PC-9 (cell line): Measurements from ENCODE around the gene MYMX. TPM values are rescaled to one million over a fixed set of nuclear protein-coding genes. Genes with fewer than 3 reads are reported as not detected.

Experiments
- BruUV-seq: library from RNA; stranded (reverse); fragments of 400-500 nt; replicated peaks from 2 replicates; lab custom pipeline; 2021; lab: Mats Ljungman, UMichigan
- CTCF ChIA-PET: fragments of 300-600 bp; sonication (Branson Sonifier 250); formaldehyde crosslinking; loops from one replicate; lab custom pipeline; 2022; ENCODE audit warnings: antibody characterized with exemption; lab: Charles Lee
- POLR2A ChIA-PET: fragments of 300-600 bp; sonication (Branson Sonifier 250); formaldehyde crosslinking; loops from one replicate; lab custom pipeline; 2022; ENCODE audit warnings: antibody characterized with exemption; ENCODE audit not compliant: unreplicated experiment; lab: Charles Lee
- DNase-seq, 2 experiments: peaks; one replicate each; pipeline versions ENCODE4 v3.0.0 to v3.0.0-alpha.2; 2015 to 2022; ENCODE audit warnings: mixed read lengths in 1 of 2
- H2AFZ ChIP-seq: fragments of 200-600 bp; sonication (generic); 2 replicates; pipeline ENCODE4 v1.8.1; 2017; ENCODE audit warnings: antibody characterized with exemption
- H3F3A ChIP-seq: fragments of 200-600 bp; sonication (generic); 2 replicates; pipeline ENCODE4 v1.8.1; 2017; ENCODE audit warnings: antibody characterized with exemption, mild to moderate bottlenecking, low read depth; ENCODE audit not compliant: insufficient read depth
- H3K27ac ChIP-seq: fragments of 200-600 bp; sonication (generic); 2 replicates; pipeline ENCODE4 v1.6.1; 2016; ENCODE audit warnings: mixed run types
- H3K27me3 ChIP-seq: fragments of 200-600 bp; sonication (generic); 2 replicates; pipeline ENCODE4 v1.6.1; 2016; ENCODE audit warnings: low read depth, mixed run types; ENCODE audit not compliant: insufficient read depth
- H3K36me3 ChIP-seq: fragments of 200-600 bp; sonication (generic); 2 replicates; pipeline ENCODE4 v1.6.1; 2016; ENCODE audit warnings: low read depth, mixed run types
- H3K4me1 ChIP-seq: fragments of 200-600 bp; sonication (generic); replicated peaks from 2 replicates; pipeline ENCODE4 v1.6.1; 2016; ENCODE audit warnings: mixed run types; ENCODE audit not compliant: insufficient read depth
- H3K4me2 ChIP-seq: fragments of 200-600 bp; sonication (generic); 2 replicates; pipeline ENCODE4 v1.6.1; 2017; ENCODE audit warnings: mixed run types
- H3K4me3 ChIP-seq: fragments of 200-600 bp; sonication (generic); 2 replicates; pipeline ENCODE4 v1.6.1; 2016; ENCODE audit warnings: mixed run types
- H3K79me2 ChIP-seq: fragments of 200-600 bp; sonication (generic); 2 replicates; pipeline ENCODE4 v1.6.1; 2017; ENCODE audit warnings: low read depth, mixed run types
- H3K9me2 ChIP-seq: fragments of 200-600 bp; sonication (generic); 2 replicates; pipeline ENCODE4 v1.8.1; 2017; ENCODE audit warnings: mild to moderate bottlenecking; ENCODE audit not compliant: insufficient read depth
- H3K9me3 ChIP-seq: fragments of 200-600 bp; sonication (generic); 2 replicates; pipeline ENCODE4 v1.8.1; 2016; ENCODE audit warnings: low read depth; ENCODE audit not compliant: insufficient read depth
- H4K20me1 ChIP-seq: fragments of 200-600 bp; sonication (generic); 2 replicates; pipeline ENCODE4 v1.8.1; 2017; ENCODE audit not compliant: insufficient read depth
- EZH2 ChIP-seq: fragments of 200-600 bp; sonication (generic); IDR thresholded peaks from 2 replicates; pipeline ENCODE4 v1.8.0; 2017; ENCODE audit warnings: antibody characterized with exemption, low read depth
- intact Hi-C: fragments of 100-400 bp; cut with micrococcal nuclease; formaldehyde crosslinking; loops from one replicate; pipeline ENCODE4 v1.10.0; 2022; ENCODE audit not compliant: unreplicated experiment
- total RNA-seq: library from RNA; stranded (reverse); gene quantifications from 2 replicates; pipeline ENCODE4 v1.2.3, GENCODE V29; 2021
- TF ChIP-seq, protein P1 (sequence below): fragments of 200-600 bp; sonication (generic); conservative IDR thresholded peaks from 2 replicates; pipeline ENCODE4 v1.6.1; 2017; ENCODE audit warnings: mixed run types, antibody characterized with exemption, mild to moderate bottlenecking, moderate library complexity

Gene MYMX
- total RNA-seq, 1 experiment from 2014 or later: not detected

DNA sequence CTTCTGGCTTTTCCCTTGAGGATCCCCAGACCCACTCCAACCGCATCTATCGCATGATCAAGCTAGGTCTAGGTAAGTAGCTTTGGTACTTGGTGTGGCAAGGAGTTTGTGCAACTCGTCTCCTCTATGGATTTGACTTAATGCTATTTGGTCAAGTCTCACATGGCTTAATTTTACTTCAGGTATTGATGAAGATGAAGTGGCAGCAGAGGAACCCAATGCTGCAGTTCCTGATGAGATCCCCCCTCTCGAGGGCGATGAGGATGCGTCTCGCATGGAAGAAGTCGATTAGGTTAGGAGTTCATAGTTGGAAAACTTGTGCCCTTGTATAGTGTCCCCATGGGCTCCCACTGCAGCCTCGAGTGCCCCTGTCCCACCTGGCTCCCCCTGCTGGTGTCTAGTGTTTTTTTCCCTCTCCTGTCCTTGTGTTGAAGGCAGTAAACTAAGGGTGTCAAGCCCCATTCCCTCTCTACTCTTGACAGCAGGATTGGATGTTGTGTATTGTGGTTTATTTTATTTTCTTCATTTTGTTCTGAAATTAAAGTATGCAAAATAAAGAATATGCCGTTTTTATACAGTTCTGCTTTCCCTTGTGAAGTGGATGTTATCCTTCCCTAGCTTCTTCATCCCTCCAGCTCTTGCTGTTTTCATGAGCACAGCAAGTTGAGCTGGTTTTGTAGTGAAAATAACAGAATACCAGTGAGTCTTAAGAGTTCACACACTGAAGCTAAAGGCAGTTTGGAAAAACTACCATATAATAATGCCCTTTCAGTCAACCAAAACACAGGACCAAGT lies 36.8 kb downstream of the MYMX start:
- ChIA-PET POLR2A (no interaction called here), CTCF (interaction anchor here (0.6 kb wide), 2 partner anchors 51 to 157 kb away, joined by 3 to 4 read pairs; no protein-coding TSS in a partner anchor)
- Histone ChIP-seq H3K4me1 (peaks cover 50% of the 10 kb centered on the region), H3K27ac (no peak overlapping the region), H3K4me3 (no peak overlapping the region), H3F3A (peaks cover 91% of the 10 kb centered on the region), H3K4me2 (no peak overlapping the region), H3K9me2 (no peaks in the 10 kb centered on the region), H3K79me2 (peaks cover 75% of the 10 kb centered on the region), H2AFZ (no peak overlapping the region), H4K20me1 (peaks cover 82% of the 10 kb centered on the region), H3K36me3 (peaks cover 59% of the 10 kb centered on the region), H3K27me3 (no peaks in the 10 kb centered on the region), H3K9me3 (no peaks in the 10 kb centered on the region)
- no TSS peak for BruUV-seq
- DNase-seq: peak; percentile 42 to 52
- intact Hi-C loops: loop anchor here (1.0 kb wide), 1 partner anchor 33 kb away; no protein-coding TSS in a partner anchor
- TF ChIP-seq, protein P1, sequence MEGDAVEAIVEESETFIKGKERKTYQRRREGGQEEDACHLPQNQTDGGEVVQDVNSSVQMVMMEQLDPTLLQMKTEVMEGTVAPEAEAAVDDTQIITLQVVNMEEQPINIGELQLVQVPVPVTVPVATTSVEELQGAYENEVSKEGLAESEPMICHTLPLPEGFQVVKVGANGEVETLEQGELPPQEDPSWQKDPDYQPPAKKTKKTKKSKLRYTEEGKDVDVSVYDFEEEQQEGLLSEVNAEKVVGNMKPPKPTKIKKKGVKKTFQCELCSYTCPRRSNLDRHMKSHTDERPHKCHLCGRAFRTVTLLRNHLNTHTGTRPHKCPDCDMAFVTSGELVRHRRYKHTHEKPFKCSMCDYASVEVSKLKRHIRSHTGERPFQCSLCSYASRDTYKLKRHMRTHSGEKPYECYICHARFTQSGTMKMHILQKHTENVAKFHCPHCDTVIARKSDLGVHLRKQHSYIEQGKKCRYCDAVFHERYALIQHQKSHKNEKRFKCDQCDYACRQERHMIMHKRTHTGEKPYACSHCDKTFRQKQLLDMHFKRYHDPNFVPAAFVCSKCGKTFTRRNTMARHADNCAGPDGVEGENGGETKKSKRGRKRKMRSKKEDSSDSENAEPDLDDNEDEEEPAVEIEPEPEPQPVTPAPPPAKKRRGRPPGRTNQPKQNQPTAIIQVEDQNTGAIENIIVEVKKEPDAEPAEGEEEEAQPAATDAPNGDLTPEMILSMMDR: peak; percentile 69
- no peak for TF ChIP-seq EZH2

DNA sequence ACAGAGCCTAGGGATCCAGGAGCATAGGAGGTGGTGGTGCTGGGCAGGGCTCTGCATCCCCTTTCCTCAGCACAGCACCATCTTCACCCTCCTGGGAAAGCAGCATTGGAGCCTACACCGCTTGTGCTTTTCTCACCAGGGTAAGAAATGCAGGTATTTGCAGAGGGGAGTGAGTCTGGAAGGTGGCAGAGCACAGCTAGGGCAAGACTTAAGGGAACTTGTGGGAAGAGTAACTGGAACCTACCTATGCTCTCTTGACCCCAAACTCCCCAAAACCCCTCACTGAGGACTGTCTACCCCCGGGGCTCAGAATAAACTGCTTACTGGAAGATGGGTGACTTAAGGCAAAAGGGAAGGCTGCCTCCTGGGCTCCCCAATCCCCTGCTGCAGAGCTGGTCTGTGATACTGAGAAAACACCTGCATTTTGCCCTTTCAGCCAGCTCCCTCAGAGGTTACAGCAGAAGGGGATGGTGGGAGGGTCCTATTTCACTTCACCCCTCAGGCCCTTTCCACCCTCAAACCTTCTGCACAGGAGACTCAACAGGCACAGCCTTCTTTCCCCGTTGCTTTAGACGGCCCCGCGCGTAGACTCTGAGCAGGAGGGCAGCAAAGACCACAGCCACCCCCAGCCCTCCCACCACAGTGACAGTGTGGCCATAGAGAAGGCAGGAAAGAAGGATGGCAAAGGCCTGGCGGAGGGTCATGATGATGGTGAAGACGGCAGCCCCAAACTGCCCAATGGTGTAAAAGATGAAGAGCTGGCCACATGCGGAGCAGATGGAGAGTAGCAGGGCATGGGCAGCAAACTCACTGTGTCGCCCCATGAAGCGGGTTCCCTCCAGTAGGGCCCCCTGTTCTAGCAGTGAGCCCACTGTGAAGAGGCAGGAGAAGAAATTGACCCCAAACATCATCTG lies 37.7 kb downstream of the MYMX start:
- Histone ChIP-seq H3F3A (peaks cover 82% of the 10 kb centered on the region), H2AFZ (no peak overlapping the region), H3K36me3 (peaks cover 50% of the 10 kb centered on the region), H3K79me2 (peaks cover 66% of the 10 kb centered on the region), H3K27me3 (no peaks in the 10 kb centered on the region), H3K4me2 (peak overlapping the region; percentile 98; the same call in 1 of the 2 replicates), H3K9me3 (no peaks in the 10 kb centered on the region), H3K4me3 (no peak overlapping the region; the same call in 1 of the 2 replicates), H4K20me1 (peaks cover 72% of the 10 kb centered on the region), H3K9me2 (no peaks in the 10 kb centered on the region), H3K4me1 (peaks cover 41% of the 10 kb centered on the region), H3K27ac (no peak overlapping the region)
- ChIA-PET CTCF (interaction anchor here (0.6 kb wide), 1 partner anchor 158 kb away, joined by 3 read pairs; no protein-coding TSS in a partner anchor), POLR2A (interaction anchor here (0.8 kb wide), 1 partner anchor 624 kb away, joined by 3 read pairs; no protein-coding TSS in a partner anchor)
- TF ChIP-seq EZH2: no peak
- TF ChIP-seq, protein P1: no peak
- intact Hi-C loops: no loop called here
- peak in 1 of 2 experiments; percentile 43 for DNase-seq
- no TSS peak for BruUV-seq
